ENCODE results near the gene ASB1.
A peak's percentile ranks its signal among the peaks of the same experiment; 100 is the strongest.

Gene ASB1, protein sequence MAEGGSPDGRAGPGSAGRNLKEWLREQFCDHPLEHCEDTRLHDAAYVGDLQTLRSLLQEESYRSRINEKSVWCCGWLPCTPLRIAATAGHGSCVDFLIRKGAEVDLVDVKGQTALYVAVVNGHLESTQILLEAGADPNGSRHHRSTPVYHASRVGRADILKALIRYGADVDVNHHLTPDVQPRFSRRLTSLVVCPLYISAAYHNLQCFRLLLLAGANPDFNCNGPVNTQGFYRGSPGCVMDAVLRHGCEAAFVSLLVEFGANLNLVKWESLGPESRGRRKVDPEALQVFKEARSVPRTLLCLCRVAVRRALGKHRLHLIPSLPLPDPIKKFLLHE

DNA sequence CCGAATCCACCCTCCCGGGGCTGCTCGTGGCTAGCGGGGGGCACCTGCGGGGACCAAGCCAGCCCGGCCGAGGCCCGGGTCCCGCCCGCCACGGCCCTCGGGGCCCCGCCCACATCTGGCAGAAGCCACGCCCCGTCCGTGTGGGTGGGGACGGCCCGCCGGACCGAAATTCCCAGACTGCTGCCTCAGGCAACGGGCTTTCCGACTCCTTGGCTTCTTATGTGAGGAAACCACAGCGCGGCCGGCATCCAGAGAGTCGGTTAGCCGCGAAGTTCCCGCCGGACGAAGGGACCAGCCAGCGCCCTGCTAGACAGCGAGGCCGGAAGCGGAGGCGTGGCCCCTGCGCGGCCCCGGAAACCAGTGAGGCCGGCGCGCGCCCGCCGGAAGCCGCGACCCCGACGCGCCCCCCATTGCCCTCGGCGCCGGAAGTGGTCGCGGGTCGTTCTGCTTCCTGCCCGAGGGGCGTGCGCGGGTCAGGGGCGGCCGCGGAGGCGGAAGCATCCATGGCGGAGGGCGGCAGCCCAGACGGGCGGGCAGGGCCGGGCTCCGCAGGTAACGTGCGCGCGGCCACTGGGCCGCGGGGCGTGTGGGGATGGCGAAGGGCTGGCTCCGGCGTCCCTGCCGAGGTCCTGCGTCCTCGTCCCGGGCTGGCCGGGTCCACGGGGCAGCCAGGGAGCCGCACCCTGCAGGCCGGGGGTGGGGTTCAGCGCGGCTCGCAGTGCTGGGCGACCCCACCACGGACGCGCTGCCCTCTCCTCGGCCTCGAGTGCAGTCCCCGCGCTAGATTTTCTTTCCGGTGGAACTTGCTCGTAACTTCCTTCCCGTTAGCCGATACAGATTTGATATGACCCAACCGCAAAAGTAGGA, at the start of gene ASB1:
ASB1 (plus strand) TSS at position 360 of the 867 bp plus-strand sequence; CDS start at position 504, 144 bp downstream.
- peak; percentile 91 for DNase-seq (ENCODE audit: low spot score)

- no peak for DNase-seq (ENCODE audit: low spot score)
Measured at GRCh38 chr2:238378230-238379095, 48.3 kb upstream of the ASB1 start.

GRCh38 chr2:238379096-238379810, 47.5 kb upstream of the ASB1 start:
- DNase-seq (ENCODE audit: low spot score) = no peak

GRCh38 chr2:238380336-238380735, 46.4 kb upstream of the ASB1 start:
- DNase-seq (ENCODE audit: low spot score) = no peak

DNA sequence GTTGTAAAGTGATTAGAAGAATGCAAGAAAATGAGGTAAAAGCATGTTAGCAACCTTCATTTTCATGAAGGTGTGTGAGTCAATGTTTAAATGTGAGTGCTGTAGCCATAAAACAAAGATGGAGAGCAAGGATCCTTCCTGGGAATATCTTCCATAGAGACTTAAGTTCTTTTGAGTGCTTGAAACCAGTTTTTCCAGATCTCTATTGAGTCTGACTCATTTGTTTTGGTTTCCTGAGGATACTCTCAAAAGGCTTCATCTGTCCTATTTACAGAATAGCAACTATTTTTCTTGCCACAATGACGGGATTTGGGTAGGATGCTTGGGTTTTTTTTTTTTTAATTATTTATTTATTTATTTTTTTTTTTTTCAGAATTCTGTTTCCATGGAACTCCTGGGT, 45.9 kb upstream of the ASB1 start:
- DNase-seq (ENCODE audit: low spot score) = no peak

DNA sequence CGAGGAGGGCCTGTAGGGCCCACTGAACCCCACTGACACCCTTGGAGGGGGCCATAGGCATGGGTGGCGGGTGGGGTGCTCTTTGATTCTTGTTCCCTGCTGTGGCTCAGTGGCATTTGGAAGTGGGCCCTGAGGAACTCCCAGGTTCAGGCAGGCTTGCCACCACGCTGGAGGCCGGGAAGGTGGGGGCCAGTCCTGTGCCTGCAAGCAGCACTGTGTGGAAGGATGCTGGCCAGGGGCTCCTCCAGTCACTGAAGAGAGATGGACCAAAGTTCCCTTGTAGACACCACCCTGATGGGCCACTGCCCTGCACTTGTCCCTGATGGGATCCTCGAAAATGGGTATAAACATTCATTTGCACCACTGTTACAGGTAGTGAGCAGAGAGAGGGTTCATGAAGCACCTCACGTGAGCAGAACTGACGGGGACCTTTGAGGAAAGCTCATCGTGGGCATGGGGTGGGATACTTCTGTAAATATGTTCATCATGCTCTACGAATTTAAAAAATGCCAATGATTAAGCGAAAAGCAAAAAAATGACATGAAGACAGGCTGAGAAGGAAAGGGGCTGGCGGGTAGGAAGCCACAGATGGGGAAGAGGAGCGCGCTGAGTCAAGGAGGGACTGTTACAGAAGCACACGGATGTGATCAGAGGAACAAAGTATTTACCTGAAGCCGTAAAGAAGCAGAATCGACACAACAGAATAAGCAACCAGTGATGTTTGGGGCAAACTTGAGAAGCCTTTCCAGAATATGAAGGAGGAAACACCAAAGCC, 45.2 kb upstream of the ASB1 start:
- DNase-seq (ENCODE audit: low spot score) = no peak

DNA sequence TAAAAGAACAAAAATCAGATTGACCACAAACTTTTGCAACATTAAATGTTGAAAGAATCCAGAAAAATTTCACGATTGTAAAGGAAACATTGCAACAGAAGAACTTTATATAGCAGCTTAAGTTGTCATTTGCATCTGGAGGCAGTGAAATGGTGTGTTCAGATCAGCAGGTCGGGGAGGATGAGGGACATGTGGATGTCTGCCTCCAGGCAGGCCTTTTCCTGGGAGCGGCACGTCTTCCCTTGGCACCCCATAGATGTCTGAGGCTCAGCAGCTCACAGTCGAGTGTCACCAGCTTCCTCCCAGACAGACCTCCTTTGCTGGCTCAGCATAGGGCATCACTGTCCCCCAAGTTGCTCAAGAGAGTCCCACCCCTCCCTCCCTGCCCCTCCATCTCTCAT, 44.3 kb upstream of the ASB1 start:
- DNase-seq (ENCODE audit: low spot score) = no peak

DNA sequence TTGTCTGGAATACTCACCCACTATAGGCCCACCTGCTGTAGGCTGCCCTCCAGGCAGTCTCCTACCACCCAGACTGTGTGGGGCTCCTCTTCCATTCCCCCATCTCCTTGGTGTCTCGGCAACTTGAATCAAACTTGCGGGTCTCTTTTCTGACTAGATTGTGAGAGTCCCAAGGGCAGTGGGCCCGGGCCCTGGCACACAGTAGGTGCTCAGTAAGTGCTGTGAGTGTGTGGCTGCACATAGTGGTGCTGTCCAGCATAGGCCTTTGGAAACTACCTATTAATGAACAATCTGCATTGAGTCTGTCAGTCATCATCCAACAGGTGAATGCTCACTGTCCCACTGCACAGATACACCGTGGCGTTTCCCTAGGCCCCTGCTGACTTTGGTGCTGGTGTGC, 43.6 kb upstream of the ASB1 start:
- DNase-seq (ENCODE audit: low spot score) = no peak

GRCh38 chr2:238383743-238384380, 42.9 kb upstream of the ASB1 start:
- DNase-seq (ENCODE audit: low spot score) = no peak

- DNase-seq (ENCODE audit: low spot score) = no peak
Measured at GRCh38 chr2:238387332-238387731, 39.4 kb upstream of the ASB1 start.

DNA sequence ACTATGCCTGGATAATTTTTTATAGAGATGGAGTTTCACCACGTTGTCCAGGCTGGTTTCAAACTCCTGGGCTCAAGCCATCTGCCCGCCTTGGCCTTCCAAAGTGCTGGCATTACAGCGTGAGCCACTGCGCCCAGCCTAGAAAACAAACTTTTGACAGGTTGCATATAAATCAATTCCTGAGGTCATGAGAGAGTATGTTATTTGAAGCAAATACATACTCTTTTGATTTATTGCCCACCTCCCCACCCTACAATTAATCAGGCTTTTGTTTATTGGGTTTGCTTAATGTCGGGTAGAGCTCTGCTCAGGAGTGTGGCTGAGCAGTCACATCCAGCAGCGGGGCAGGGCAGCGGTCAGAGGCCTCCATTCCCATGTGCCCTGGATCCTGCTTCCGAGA, 37.9 kb upstream of the ASB1 start:
- DNase-seq (ENCODE audit: low spot score) = no peak

DNA sequence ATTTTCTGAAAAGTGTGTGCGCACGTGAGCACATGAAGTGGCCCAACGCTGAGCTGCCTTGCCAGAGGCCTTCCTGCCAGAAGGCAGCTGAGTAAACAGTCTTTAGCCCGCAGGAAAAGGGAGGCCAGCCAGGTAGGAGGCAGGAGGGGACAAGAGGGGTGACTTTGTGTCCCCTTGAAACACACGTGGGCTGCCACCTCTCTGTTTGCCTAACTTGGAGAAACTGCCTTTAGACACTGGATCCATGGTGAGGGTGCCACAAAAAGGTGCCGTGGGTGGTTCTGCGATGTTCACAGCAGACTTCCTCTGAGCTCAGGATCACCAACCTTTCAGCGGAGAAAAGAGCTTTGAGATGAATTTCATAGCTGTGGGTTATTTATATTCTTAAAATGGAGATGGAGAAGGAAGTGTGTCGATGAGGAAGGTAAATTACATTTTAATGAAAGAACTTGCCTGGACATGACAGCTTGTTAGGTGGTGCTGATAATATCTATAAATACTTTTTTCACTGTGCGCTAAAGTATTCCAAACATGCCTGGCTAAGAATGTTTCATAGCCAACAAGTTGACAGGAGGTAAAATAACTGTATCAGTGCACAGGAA, 36.6 kb upstream of the ASB1 start:
- DNase-seq (ENCODE audit: low spot score) = no peak

DNA sequence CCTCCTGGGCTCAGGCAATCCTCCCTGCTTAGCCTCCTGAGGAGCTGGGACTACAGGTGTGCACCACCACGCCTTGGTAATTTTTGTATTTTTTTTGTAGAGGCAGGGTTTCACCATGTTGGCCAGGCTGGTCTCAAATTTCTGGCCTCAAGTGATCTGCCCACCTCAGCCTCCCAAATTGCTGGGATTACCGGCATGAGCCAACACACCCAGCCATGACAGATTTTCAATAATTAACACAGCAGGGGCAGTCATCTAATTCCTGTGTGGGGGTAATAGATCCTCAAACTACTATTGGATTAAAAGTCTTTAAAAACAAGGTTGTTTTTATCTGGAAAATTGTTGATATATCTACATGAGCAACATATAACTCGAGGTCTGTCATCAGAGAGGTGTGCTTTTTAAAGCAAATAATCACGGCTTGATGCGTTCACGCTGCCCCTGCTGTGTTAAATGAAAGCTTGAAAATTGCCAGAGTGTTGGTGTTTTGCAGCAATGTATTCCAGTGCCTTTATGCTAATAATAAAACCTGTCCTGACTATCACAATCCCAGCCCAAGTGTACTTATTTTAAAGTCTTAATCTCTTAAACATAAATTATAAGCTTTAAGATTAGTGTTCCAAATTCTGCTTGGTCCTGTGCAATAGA, 35.6 kb upstream of the ASB1 start:
- no peak for DNase-seq (ENCODE audit: low spot score)

DNA sequence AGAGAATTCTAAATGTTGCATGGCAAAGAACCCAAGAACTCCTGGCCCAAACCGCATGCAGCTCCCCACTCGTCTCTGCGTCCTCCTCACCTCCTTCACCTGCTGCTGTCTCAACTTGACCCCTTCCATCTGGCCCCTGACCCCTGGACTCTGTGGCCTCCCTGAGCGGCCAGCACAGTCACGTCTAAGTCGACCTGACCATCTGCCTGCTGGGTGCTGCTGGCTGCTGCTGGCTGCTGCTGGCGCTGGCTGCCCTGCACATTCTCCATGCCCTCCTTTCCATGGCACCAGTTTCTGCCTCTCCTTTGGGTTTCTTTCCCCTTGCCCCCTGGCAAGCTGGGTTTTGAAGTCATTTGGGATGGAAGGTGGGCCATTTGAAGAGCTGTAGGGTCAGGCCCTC, 30.1 kb upstream of the ASB1 start:
- no peak for DNase-seq (ENCODE audit: low spot score)

DNA sequence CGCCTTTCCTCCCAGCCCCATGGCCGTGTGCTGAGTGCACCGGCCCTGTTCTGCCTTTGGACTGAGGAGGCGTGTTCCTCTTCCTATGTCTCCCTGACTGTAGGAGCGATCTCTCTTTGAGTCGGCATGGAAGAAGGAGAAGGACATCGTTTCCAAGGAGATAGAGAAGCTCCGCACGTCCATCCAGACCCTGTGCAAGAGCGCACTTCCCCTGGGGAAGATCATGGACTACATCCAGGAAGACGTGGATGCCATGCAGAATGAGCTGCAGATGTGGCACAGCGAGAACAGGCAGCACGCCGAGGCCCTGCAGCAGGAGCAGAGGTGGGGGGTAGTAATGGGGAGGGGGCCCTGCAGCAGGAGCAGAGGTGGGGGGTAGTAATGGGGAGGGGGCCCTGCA, 29.4 kb upstream of the ASB1 start:
- DNase-seq (ENCODE audit: low spot score) = no peak

DNA sequence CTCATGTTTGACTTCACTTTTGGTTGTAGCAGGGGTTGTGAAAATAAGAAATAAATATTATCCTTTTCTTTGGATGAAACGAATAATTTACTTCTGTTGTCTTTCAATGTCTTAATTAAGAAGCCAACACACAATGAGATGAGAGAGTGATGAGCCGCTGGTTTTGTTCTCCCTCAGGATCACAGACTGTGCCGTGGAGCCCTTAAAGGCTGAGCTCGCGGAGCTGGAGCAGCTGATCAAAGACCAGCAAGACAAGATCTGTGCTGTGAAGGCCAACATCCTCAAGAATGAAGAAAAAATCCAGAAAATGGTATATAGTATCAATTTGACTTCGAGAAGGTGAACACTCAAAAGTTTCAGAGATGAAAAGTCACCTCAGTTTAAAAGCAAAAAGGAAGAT, 28.1 kb upstream of the ASB1 start:
- no peak for DNase-seq (ENCODE audit: low spot score)

DNA sequence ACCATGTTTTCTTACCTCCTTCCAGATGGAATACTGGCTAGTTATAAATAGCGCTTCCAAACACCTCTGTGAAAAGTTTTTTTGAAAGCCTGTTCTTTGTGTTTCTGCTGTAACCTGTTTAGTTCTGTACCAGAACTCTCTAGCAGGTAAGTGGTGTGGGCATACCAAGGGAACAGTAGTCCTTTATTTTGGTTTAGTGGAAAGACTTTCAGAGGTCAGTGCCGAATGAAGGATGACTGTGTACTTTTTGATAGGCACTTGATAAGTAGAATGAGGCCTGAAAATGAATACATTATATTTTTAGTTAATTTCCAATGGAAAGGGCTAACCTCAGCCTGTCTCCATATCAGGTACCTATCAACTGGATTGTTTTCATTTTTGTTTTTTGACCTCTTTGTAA, 27.6 kb upstream of the ASB1 start:
- no peak for DNase-seq (ENCODE audit: low spot score)

DNA sequence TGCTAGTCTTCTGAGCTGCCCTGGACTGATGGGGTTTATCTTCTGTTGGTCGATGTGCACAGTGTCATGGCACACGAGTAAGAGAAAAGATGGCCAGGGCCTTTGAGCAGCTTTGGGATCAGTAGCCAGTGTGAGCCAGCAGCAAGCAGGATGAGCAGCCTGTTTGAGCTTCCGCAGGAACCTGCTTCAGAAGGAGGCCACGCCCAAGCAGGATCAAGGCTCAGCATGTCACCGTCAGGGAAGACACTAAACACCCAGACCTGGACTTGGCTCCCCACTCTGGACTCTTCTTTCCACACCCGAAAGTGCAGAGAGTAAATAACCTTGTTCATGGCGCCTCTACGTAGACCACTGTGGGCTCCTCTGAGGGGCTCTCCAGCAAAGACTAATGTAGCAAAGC, 25.2 kb upstream of the ASB1 start:
- DNase-seq (ENCODE audit: low spot score) = no peak

GRCh38 chr2:238403632-238404405, 22.9 kb upstream of the ASB1 start:
- no peak for DNase-seq (ENCODE audit: low spot score)

Data from ecto neural progenitor cell (in vitro differentiated cells).